Lung (tissue), 12 donors: ENCODE results near the gene RDH14. TPM values are rescaled to one million over a fixed set of nuclear protein-coding genes. Genes with fewer than 3 reads are reported as not detected.

Source experiments
- ATAC-seq: fragments of 200-7000 bp; cut with Tn5 transposase; one replicate; pipeline ENCODE4 v1.9.1; 2020; ENCODE audit warnings: moderate number of reproducible peaks; ENCODE audit not compliant: insufficient read depth, low FRiP score
- DNase-seq, 3 donors: peaks; one replicate each; pipeline ENCODE4 v3.0.0-alpha.2; 2013 to 2017
- H3K27ac ChIP-seq, 2 donors: one replicate each; pipeline ENCODE4 v1.5.1; 2013; ENCODE audit warnings: mild to moderate bottlenecking in 2 of 2, moderate library complexity in 2 of 2, control low read depth in 1 of 2, inconsistent platforms in 1 of 2, low read depth in 1 of 2, low read length in 1 of 2
- H3K27me3 ChIP-seq, 3 donors: one replicate each; pipeline ENCODE4 v1.5.1; 2013; ENCODE audit warnings: low read length in 2 of 3; ENCODE audit not compliant: control insufficient read depth in 3 of 3, insufficient read depth in 3 of 3
- H3K36me3 ChIP-seq, 4 donors: one replicate each; pipeline ENCODE4 v1.5.1; 2013; ENCODE audit warnings: low read length in 4 of 4, mild to moderate bottlenecking in 1 of 4, moderate library complexity in 1 of 4; ENCODE audit not compliant: control insufficient read depth in 4 of 4, insufficient read depth in 4 of 4
- H3K4me1 ChIP-seq, 5 donors: one replicate each; pipeline ENCODE4 v1.5.1; 2013; ENCODE audit warnings: low read length in 5 of 5, mild to moderate bottlenecking in 2 of 5, moderate library complexity in 1 of 5; ENCODE audit not compliant: control insufficient read depth in 5 of 5, insufficient read depth in 5 of 5
- H3K4me3 ChIP-seq: one replicate; pipeline ENCODE4 v1.5.1; 2013; ENCODE audit warnings: mild to moderate bottlenecking, control low read depth, moderate library complexity
- H3K9ac ChIP-seq, 2 donors: one replicate each; pipeline ENCODE4 v1.5.1; 2013; ENCODE audit warnings: low read length in 2 of 2, control low read depth in 1 of 2; ENCODE audit not compliant: insufficient read depth in 1 of 2
- H3K9me3 ChIP-seq, 4 donors: one replicate each; pipeline ENCODE4 v1.5.1; 2013; ENCODE audit warnings: low read length in 3 of 4, mild to moderate bottlenecking in 1 of 4, moderate library complexity in 1 of 4; ENCODE audit not compliant: control insufficient read depth in 4 of 4, insufficient read depth in 3 of 4
- CTCF ChIP-seq: IDR thresholded peaks from 2 replicates; pipeline ENCODE4 v1.5.1; 2012; ENCODE audit warnings: mild to moderate bottlenecking; ENCODE audit errors: control extremely low read depth, extremely low read depth
- WGBS, 2 donors: extraction: QIAGEN DNeasy Blood & Tissue Kit; methylation state at CpG; one replicate each; pipeline ENCODE4 v1.1.7; 2013; 5-methylcytosine and 5-hydroxymethylcytosine counted together
- polyA plus RNA-seq, 2 donors: library from polyadenylated mRNA; stranded (reverse); fragments of 200-250 nt; gene quantifications; one replicate each; pipeline ENCODE4 v1.2.1, GENCODE V29; 2013
- total RNA-seq, 2 donors: library from RNA; depleted of rRNA in 1 of 2; stranded (reverse); fragments of >200 nt in 1 of 2; gene quantifications; one replicate each; pipeline ENCODE4 v1.2.1, GENCODE V29; 2014 to 2021
- donor health status: control.
- donor health status: control.
- donor health status: Bipolar disorder and iron deficiency.
- donor health status: healthy.
- donor health status: DM: yes; HTN: yes; CAD: no.

RDH14 gene
- total and polyA plus RNA-seq, 4 donors, result 15.6 to 26.9 (median 19.4) TPM

GRCh38 chr2:18566145-18566769 is 5.8 kb upstream of the RDH14 start:
- Histone ChIP-seq H3K27me3 (no peaks in the 10 kb centered on the region), H3K4me3 (no peak overlapping the region), H3K27ac (no peak overlapping the region), H3K4me1 (peaks cover 0 to 1% (median 0%) of the 10 kb centered on the region in 5 donors), H3K9ac (no peak overlapping the region), H3K36me3 (peaks cover 0 to 3% (median 0%) of the 10 kb centered on the region in 4 donors), H3K9me3 (no peaks in the 10 kb centered on the region)
- TF ChIP-seq CTCF, result no peak
- 67 to 68% methylated on average over 1 of the region's 1 CpG for WGBS, 2 donors
- ATAC-seq (no peak), DNase-seq (peak in 2 of 3 donors; percentile 44 to 52)

GRCh38 chr2:18560797-18561085 is 288 bp upstream of the RDH14 start:
- TF ChIP-seq CTCF, result no peak
- Histone ChIP-seq H3K36me3 (peaks cover 0 to 6% (median 2%) of the 10 kb centered on the region in 4 donors), H3K9ac (peak overlapping the region in 1 of 2 donors; percentile 77), H3K4me1 (peaks cover 0 to 28% (median 12%) of the 10 kb centered on the region in 5 donors), H3K27ac (peak overlapping the region; percentile 84 to 99), H3K27me3 (no peaks in the 10 kb centered on the region), H3K4me3 (peak overlapping the region; percentile 96), H3K9me3 (no peaks in the 10 kb centered on the region)
- WGBS, 2 donors, result 2 to 5% methylated on average over 3 of the region's 3 CpGs
- DNase-seq (no peak), ATAC-seq (no peak)

DNA sequence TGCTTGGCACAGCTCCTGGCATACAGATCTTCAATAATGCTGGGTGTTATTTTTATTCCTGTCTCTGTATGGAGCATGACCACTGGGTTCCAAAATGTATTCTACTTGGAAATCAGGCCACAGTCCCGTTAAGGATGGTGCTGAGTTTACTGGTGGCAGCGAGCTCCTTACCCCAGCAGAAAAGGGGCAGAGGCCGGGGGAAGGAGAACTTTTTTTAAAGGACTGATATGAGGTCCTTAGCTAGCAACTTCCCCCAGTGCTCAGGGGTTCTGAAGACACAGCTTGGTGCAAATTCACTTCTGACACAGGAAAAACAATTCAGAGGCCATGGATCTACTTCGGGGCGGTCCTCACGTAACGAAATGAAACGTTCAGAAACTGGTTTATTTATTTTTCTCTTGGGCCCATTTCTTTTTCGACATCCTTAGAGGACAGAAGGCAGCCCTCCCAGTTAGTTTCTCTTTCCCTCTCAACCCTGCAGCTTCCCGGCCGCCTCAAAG is 872 bp downstream of the RDH14 start:
- H3K27ac ChIP-seq, result peak overlapping the region; percentile 99
- no peak for ATAC-seq
- 0 to 1% methylated on average over 11 of the region's 11 CpGs for WGBS, 2 donors

More for the DNA sequence above, 872 bp downstream of the RDH14 start:
- H3K9me3 ChIP-seq, result no peaks in the 10 kb centered on the region
- H3K4me3 ChIP-seq, result peak overlapping the region; percentile 96
- H3K4me1 ChIP-seq, result peaks cover 0 to 31% (median 12%) of the 10 kb centered on the region in 5 donors
- H3K36me3 ChIP-seq, result peaks cover 5 to 16% (median 9%) of the 10 kb centered on the region in 4 donors
- peak overlapping the region; percentile 84 to 92 for H3K9ac ChIP-seq
- DNase-seq, result peak in 1 of 3 donors; percentile 74
- no peaks in the 10 kb centered on the region for H3K27me3 ChIP-seq
- TF ChIP-seq CTCF, result no peak
